ENCODE data around the gene IQSEC3.
"Not testable (repeated sequence)": the region's sequence is repeated elsewhere in the genome, so short reads cannot be mapped to it uniquely, and the experiment has no call there.

Gene IQSEC3

DNA sequence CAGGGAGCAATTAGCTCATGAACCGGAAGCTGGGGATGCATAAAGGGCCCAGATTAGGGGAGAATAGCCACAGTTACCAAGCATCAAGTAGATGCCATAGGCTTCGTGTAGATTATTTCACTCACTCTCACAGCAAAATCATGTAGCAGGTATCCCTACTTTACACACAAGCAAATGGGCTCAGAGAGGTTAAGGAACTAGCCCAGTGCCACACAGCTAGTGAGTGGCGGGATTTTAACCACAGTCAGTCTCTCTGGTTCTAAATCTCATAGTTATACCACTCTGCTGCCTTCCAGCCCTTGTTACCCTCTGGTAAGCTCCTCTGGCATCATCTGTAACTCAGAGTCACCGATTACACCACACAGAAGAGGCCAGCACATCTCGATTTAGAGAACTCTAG, 49.0 kb downstream of the IQSEC3 start:
- no peak for DNase-seq

DNA sequence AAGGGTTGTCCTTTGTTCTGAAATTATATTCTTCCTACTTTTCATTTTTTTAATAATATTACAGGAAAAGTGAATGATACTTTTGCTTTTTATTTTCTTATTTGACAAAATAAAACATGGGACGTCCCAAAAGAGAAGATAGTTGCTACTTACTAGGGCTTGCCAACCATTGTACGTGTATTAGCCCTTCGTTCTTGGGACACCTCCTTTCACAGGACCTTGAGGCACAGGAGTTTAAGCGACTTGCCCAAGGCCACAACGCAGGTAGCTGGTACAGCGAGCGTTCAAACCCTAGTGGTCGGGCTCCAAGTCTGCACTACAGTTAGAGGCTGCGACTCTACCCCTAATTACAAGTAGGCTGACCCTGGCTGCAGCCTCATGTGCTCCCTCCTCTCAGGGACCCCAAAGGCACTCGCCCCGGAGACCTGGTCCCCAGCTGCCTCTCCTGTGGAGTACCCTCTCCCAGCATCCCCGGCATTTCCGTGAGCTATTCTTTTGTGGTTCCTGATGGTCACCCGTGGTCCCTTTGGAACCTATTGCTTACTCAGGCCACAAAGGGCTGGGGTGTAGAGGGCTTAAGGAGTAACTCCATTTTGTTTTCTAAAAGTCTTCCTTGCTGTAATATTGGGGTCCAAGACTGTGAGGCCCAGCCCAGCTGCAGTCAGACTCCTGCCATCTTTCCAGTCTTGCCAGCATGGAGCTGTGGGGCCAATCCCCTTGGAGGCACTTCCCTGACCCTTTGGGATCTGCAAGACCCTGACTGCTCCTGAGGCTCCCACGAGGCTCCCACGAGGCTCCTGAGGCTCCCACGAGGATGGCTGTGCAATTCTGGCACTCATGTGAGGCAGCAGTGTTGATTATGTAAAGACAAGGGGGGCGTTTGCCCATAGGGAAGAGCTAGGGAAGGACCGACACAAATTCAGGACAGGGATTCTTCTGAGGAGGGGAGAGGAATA, 49.7 kb downstream of the IQSEC3 start:
- DNase-seq, result no peak

DNA sequence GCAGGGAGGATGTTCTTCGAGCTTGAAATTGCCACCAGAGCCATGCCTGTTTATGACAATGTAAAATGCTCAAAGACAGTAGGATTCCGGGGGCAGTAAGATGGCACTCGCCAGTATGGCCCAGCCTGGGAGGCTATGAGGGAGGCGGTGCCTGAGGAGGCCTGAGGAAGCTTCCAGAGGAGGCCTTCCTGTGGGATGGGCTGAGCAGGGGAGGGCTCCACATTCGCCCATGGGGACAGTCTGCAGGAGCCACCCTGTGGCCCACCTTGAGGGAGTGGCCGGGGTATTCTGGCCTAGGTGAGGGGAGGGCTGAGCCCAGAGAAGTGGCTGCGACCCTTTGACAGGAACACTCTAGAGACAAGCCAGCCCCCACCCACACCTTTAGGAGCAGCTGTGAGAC, 50.7 kb downstream of the IQSEC3 start:
- no peak for DNase-seq

- DNase-seq, result no peak
These were observed 51.3 kb downstream of the IQSEC3 start for GRCh38 chr12:117816-118345.

- no peak for DNase-seq
These were observed 52.0 kb downstream of the IQSEC3 start for GRCh38 chr12:118591-118990.

- no peak for DNase-seq
These were observed 54.4 kb downstream of the IQSEC3 start for GRCh38 chr12:120951-121350.

- DNase-seq, result no peak
These were observed 55.1 kb downstream of the IQSEC3 start for GRCh38 chr12:121647-122046.

DNA sequence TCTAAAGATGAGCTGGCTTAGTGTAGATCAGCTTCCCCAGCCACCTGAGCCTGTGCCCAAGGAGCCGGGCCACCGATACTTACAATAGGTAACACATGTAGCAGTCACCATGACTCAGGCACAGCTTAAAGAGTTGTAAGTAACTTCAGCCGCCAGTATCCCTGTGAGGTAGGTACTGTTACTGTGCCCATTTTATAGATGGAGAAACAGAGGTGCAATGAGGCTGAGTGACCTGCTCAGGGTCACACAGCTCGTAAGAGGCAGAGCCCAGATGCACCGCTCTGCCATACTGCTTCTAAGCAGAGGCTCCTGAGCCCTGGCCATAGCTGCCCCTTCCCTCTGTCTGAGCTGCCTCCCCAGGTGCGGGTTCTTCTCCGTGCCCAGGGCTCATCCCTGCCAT, 58.5 kb downstream of the IQSEC3 start:
- DNase-seq, result no peak

- no peak for DNase-seq
These were observed 59.0 kb downstream of the IQSEC3 start for GRCh38 chr12:125566-125965.

- no peak for DNase-seq
These were observed 61.5 kb downstream of the IQSEC3 start for GRCh38 chr12:128079-128478.

- no peak for DNase-seq
These were observed 62.4 kb downstream of the IQSEC3 start for GRCh38 chr12:129001-129400.

- DNase-seq, result no peak
These were observed 64.0 kb downstream of the IQSEC3 start for GRCh38 chr12:130519-130918.

- DNase-seq, result no peak
These were observed 64.4 kb downstream of the IQSEC3 start for GRCh38 chr12:131008-131407.

DNA sequence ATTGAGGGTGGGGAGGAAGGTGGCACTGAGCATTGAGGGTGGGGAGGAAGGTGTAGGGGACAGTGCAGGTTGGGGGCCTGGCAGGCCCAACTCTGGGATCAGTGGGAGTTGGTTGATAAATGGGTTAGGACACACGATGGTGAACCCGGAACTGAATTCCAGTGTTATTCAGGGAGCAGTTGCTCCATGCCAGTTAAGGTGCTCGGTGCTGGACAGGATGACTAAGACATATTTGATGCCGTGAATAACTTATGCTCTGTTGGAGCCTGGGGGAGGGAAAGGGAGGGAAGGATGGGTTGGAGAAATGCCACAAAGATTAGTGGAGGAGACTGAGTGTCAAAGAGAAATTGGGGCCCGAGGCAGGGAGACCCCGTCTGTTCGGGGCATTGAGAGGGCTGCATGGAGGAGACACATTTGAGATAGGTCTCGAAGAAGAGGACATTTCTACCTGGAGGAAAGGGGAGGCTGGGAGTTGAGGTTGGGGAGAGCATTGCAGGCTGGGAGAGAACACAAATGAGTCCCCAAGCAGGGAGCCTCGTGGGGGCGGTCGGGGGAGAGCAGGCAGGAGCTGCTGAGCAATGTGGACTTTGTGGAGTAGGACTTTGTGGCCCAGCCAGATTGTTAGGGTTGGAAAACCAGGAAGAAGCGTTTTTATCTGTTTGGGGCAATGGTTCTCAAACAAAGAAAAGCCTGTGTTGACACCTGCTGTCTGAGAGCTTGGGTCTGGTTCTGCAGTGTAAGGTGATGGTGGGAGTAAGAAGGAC, 65.3 kb downstream of the IQSEC3 start:
- DNase-seq, result no peak

GRCh38 chr12:133616-134232, 67.2 kb downstream of the IQSEC3 start:
- not testable (repeated sequence) for DNase-seq

DNA sequence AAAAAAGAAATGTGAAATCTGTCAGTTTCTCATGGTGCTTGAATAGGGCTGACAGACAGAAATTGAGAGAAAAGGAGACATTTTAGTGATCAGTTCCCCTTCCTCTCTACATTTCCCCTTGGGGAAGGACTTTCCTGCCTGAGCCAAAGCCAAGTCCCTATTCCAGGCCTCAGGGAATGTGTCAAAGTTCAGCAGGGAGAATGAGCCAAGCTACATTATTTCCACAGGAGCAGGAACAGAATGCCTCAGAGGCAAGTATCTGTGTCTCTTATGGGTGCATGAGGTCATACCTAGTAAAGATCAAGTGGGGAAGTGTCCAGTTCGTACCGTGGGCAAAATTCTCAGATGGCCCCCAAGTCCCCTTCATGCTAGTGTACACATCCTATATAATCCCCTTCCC, 68.6 kb downstream of the IQSEC3 start:
- no peak for DNase-seq

GRCh38 chr12:138171-138897, 71.8 kb downstream of the IQSEC3 start:
- no peak for DNase-seq

DNA sequence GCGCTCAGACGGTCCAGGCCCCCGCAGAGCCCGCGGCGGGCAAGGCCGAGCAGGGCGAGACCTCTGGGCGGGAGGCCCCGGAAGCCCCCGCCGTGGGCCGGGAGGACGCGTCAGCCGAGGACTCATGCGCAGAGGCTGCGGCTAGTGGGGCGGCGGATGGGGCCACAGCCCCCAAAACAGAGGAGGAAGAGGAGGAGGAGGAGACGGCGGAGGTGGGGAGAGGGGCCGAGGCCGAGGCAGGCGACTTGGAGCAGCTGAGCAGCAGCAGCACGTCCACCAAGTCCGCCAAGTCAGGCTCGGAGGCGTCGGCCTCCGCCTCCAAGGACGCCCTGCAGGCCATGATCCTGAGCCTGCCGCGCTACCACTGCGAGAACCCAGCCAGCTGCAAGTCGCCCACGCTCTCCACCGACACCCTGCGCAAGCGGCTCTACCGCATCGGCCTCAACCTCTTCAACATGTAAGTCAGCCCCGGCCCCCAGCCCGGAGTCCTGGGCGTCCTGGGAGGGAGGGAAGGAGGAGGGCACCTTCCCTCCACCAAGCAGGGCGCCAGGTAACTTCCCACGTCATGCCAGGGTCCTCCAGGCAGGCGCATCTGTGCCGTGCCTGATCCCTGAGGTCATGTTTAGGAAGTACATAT, 72.4 kb downstream of the IQSEC3 start:
- no peak for DNase-seq

DNA sequence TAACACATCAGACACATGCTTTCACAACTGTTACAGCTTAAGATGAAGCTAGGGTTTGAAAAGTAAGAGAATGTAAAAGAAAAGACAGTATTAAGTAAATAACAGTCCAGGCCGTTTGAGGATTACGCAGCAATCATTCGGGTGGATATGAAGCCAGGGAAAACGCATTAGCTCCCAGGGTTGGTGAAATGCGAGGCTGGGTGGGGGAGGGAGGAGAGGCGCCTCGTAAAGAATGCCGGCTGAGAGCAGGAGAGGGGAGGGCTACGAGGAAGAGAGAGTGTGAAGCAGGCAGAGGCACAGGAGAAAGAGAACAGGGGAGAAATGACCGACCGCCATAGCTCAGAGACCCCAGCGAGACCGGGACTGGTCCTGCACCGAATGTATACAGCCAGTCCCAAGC, 73.0 kb downstream of the IQSEC3 start:
- DNase-seq, result no peak

DNA sequence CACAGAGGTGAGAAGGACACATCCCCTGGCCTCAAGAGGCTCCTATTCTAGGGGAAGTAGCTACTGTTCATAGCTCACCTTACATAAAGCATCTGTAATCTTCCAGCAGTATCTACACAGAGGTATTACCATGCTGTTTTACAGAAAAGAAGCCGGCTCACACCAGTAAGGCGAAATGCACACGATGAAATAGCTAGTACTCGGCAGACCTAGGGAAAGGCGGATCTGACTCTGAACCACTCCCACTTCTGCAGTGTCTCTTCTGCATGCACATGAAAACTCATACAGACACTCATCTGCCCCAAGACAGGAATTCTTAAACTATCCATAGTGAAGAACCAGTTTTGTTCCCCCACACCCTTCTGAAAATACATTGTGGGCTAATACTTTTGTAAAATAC, 73.6 kb downstream of the IQSEC3 start:
- no peak for DNase-seq

DNA sequence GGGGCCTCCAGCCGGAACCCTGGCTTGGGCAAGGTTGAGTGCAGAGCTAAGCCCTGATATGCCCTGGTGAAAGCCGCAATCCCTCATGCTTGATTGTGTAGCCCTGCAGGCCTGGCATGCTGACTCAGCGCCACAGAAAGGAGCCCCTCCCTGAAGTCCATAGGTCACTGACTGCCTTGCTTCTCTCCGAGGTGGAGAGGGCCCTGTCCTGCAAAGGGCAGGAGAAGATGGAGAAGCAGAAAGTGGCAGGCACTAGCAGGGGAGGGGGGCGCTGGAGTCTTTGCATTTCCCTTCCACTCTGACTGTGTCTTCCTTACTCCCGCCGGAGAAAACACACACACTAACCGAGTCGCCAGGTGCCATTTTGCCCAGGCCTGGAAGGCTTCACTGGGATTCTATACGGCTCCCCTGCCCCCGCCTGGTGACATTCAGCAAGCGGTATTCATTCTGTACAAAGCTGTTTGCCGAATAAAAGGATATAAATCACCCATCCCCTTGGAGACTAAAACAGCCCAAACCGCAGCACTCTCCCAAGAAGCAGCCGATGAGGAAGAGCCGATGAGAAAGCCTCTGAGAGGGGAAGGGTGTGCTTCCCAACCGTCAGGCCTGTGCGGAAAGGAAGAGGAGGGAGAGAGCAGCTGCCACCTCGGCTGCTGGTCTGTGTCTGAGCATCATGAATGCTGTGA, 77.5 kb downstream of the IQSEC3 start:
- no peak for DNase-seq
